ENCODE results near the gene HPN. TPM values are rescaled to one million over a fixed set of nuclear protein-coding genes. Genes with fewer than 3 reads are reported as not detected.

The HPN gene
- polyA plus RNA-seq, 3 donors, result 0.05 TPM; not detected in 2

GRCh38 chr19:35046461-35046860 is 4.9 kb downstream of the HPN start:
- TF ChIP-seq CTCF (IDR thresholded peaks at IDR 0.05), result no peak
- Histone ChIP-seq H2AFZ (ENCODE audit: insufficient read depth, low read depth, low read length, poor library complexity, severe bottlenecking) (no peak overlapping the region), H3K79me2 (ENCODE audit: insufficient read depth, low read length) (no peaks in the 10 kb centered on the region), H3K4me1 (ENCODE audit: control insufficient read depth in 1 of 2, insufficient read depth in 2 of 2, low read length in 2 of 2) (peaks cover 2 to 3% of the 10 kb centered on the region in 2 donors), H3K4me2 (replicated peaks; ENCODE audit: extremely low read depth, low read length, poor library complexity, severe bottlenecking) (no peak overlapping the region), H3K27me3 (ENCODE audit: control insufficient read depth in 2 of 2, insufficient read depth in 2 of 2, low read length in 2 of 2) (peaks cover 0 to 4% of the 10 kb centered on the region in 2 donors), H4K20me1 (ENCODE audit: insufficient read depth, low read length) (no peaks in the 10 kb centered on the region), H3K4me3 (replicated peaks in 1 of 3; ENCODE audit: low read depth in 2 of 3, low read length in 3 of 3) (no peak overlapping the region), H3K27ac (ENCODE audit: low read depth in 1 of 2, low read length in 2 of 2) (no peak overlapping the region), H3K36me3 (replicated peaks in 1 of 2; ENCODE audit: control insufficient read depth in 1 of 2, insufficient read depth in 2 of 2, low read length in 2 of 2) (no peaks in the 10 kb centered on the region), H3K9me3 (replicated peaks in 1 of 2; ENCODE audit: control insufficient read depth in 1 of 2, insufficient read depth in 1 of 2, low read length in 2 of 2) (no peaks in the 10 kb centered on the region), H3K9ac (ENCODE audit: insufficient read depth, low read length, poor library complexity, severe bottlenecking) (no peak overlapping the region)
- Mint-ChIP-seq H3K27me3 (ENCODE audit: low read depth in 3 of 3) (peaks cover 7 to 19% (median 12%) of the 10 kb centered on the region in 3 donors), H3K4me1 (peaks cover 8% of the 10 kb centered on the region), H3K36me3 (no peaks in the 10 kb centered on the region), H3K27ac (peak overlapping the region in 1 of 7 donors; percentile 25), H3K9me3 (peaks cover 0 to 3% (median 0%) of the 10 kb centered on the region in 7 donors), H3K4me3 (no peak overlapping the region)
- DNase-seq, result no peak
- intact Hi-C loops (cut with micrococcal nuclease), result no loop called here
- 84% methylated on average over 3 of the region's 5 CpGs for WGBS (ENCODE audit: insufficient coverage)

- no peak overlapping the region for H3K9ac ChIP-seq (ENCODE audit: insufficient read depth, low read length, poor library complexity, severe bottlenecking)
- H3K4me3 ChIP-seq (replicated peaks in 1 of 3; ENCODE audit: low read depth in 2 of 3, low read length in 3 of 3), result no peak overlapping the region
- no peaks in the 10 kb centered on the region for H3K79me2 ChIP-seq (ENCODE audit: insufficient read depth, low read length)
- WGBS (ENCODE audit: insufficient coverage), result 65% methylated on average over 11 of the region's 12 CpGs
- H3K36me3 ChIP-seq (replicated peaks in 1 of 2; ENCODE audit: control insufficient read depth in 1 of 2, insufficient read depth in 2 of 2, low read length in 2 of 2), result no peaks in the 10 kb centered on the region
- DNase-seq, result no peak
- Mint-ChIP-seq H3K4me1 (peaks cover 8% of the 10 kb centered on the region), H3K9me3 (peaks cover 0 to 3% (median 0%) of the 10 kb centered on the region in 7 donors), H3K4me3 (no peak overlapping the region), H3K27me3 (ENCODE audit: low read depth in 3 of 3) (peaks cover 6 to 11% (median 7%) of the 10 kb centered on the region in 3 donors), H3K27ac (no peak overlapping the region), H3K36me3 (no peaks in the 10 kb centered on the region)
- no peak overlapping the region for H3K27ac ChIP-seq (ENCODE audit: low read depth in 1 of 2, low read length in 2 of 2)
- no peaks in the 10 kb centered on the region for H4K20me1 ChIP-seq (ENCODE audit: insufficient read depth, low read length)
- intact Hi-C loops (cut with micrococcal nuclease), result no loop called here
- no peaks in the 10 kb centered on the region for H3K27me3 ChIP-seq (ENCODE audit: control insufficient read depth in 2 of 2, insufficient read depth in 2 of 2, low read length in 2 of 2)
- no peak for TF ChIP-seq CTCF (IDR thresholded peaks at IDR 0.05)
- no peaks in the 10 kb centered on the region for H3K9me3 ChIP-seq (replicated peaks in 1 of 2; ENCODE audit: control insufficient read depth in 1 of 2, insufficient read depth in 1 of 2, low read length in 2 of 2)
- H2AFZ ChIP-seq (ENCODE audit: insufficient read depth, low read depth, low read length, poor library complexity, severe bottlenecking), result no peak overlapping the region
- H3K4me1 ChIP-seq (ENCODE audit: control insufficient read depth in 1 of 2, insufficient read depth in 2 of 2, low read length in 2 of 2), result peaks cover 0 to 3% of the 10 kb centered on the region in 2 donors
- H3K4me2 ChIP-seq (replicated peaks; ENCODE audit: extremely low read depth, low read length, poor library complexity, severe bottlenecking), result no peak overlapping the region
Observed at GRCh38 chr19:35048911-35049411, 7.4 kb downstream of the HPN start.
